ENCODE data around the gene MAP3K5.
"Not testable (repeated sequence)": the region's sequence is repeated elsewhere in the genome, so short reads cannot be mapped to it uniquely, and the experiment has no call there.

MAP3K5 gene

DNA sequence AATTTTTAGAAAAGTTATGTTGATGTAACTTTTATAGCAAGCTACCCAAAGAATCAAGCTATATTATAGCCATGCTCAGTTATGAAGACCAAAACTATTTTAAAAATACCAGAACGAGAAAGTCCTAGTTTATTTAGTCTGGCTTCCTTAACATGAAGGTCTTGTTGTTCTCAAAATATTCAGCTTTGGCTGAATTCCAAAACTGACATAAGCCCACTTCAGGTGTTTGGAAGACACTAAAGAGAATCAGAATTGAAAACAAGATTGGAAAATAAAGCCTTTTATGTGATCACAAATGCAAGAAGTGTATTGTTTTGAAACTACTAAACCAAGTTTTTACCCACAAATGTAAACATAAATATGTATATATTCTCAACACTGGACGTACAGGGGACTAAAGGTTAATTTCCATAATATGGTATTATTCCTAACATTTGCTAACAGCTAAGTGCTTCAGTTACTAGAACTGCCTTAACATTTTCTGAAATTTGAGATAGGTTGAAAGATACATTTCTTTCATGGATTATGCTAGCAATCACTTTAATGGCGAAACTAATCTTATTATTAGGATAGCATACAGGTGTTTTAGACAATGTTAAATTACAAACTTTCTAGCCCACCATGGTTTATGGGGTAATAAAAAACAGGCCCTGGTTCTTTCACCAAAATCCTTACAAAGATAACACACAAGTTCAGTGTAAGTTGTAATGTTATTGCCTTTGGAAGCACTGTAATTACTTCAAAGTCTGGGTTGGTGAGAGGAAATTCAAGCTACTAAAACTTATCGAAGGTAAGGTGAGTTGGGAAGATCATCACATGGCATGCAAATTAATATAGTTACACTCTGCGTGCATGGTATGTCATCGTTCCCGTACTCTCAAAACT lies 1.6 kb downstream of the MAP3K5 start:
- no peak for DNase-seq

GRCh38 chr6:136789440-136789839 lies 2.8 kb downstream of the MAP3K5 start:
- not testable (repeated sequence) for DNase-seq

- peak; percentile 87 for DNase-seq
Observed at GRCh38 chr6:136788069-136788902, 4.0 kb downstream of the MAP3K5 start.

DNA sequence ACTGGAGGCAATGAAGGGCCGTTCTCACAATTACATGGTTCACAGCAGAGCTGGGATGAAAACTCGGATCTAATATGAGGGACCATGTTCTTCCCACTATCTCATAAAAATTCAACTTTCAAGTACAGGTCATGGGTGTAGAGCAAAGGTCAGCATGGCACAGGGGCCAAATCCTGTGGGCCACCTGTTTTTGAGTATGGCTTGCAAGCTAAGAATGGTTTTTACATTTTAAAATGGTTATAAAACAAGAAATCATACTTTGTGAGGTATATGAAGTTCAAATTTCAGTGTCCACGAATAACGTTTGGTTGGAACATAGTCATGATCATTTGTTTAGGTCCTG lies 4.6 kb downstream of the MAP3K5 start:
- no peak for DNase-seq

DNA sequence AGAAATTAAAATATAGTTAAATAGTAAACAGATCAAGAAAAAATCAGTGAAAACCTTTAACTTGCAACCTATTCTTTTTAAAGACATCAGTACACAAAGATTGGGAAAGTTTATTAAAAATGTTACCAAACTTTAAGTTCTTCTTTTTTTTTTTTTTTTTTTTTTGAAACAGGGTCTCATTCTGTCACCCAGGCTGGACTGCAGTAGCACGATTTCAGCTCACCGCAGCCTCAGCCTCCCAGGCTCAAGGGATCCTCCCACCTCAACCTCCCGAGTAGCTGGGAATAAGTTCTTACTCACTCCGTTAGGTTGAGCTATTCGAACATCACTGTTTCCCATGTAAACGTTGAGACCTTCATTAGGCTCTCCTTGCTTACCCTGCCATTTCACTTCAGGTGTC lies 5.6 kb downstream of the MAP3K5 start:
- no peak for DNase-seq

- no peak for DNase-seq
Observed at GRCh38 chr6:136784910-136785746, 7.1 kb downstream of the MAP3K5 start.

DNA sequence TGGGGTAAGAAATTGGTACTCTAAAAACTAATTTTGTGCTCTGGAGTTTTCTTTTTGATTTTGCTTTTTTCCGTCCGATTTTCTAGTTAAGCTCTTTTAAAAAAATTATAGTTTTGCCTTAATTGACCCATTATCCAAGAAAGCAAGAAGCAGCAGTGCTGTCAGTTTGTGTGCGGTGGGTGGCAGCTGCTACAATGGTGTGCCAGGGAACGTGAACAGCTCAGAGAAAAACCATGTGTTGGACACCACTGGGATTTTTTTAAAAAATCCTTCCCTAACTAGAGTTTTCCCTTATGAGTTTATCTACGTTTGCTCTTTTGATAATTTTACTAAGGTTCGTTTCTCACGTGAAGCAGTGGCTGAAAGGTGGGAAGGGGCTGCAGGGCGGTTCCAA lies 8.0 kb downstream of the MAP3K5 start:
- no peak for DNase-seq

DNA sequence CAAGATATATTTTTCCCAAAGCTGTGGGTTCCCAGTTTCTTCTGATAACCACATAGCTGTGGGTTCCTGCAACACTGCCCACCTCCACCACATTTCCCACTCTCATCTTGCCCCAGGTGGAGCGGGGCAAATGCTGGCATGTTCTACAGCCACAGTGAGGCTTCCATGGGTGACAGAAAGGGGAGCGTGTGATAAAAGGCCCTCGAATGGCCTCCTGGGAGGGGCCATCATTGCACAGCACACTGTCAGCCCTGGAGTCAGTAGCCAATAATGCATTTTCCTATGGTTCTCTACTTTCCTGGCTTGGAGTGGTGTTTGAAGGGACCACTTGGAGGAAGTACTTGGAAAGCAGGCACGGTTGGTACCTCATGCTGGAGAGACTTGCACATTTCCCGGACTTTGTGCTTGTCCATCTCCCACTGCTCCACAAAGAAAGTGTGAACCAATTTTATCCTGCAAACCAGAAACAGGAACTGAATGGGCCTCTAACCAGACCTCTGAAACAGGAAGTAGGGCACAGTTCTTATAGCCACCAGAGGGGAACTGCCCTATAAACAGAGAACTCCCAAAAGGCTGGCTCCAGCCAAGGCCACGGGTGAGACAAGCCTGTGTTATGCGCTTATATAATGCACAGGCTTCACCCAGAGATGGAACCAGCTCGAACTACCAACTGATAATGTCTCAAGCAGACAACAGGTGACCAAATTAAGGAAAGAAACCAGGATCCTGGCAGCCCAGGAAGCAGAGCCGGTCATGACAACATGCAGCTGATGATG lies 8.6 kb downstream of the MAP3K5 start:
- DNase-seq: no peak

GRCh38 chr6:136783021-136783420 lies 9.3 kb downstream of the MAP3K5 start:
- no peak for DNase-seq

GRCh38 chr6:136782021-136782770 lies 10.1 kb downstream of the MAP3K5 start:
- peak; percentile 60 for DNase-seq

- DNase-seq: no peak
Observed at GRCh38 chr6:136780972-136781371, 11.3 kb downstream of the MAP3K5 start.

GRCh38 chr6:136779682-136780081 lies 12.6 kb downstream of the MAP3K5 start:
- no peak for DNase-seq

DNA sequence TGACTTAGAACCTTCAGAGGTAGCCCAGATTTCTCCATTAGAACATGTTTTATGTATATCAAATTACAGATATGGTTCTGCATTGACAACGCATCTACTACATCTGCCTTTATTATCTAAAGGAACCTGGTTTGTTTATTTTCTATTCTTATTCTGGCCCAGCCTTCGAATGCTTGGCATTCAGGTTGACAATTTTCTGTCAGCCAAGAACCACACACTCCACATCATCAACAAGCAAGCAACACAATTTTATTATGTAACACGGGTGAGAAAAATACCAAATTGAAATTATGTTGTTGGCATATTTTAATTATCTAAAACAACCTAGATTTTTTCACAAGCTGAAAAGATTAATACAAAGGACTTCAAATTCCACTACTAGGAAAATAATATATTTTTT lies 14.6 kb downstream of the MAP3K5 start:
- DNase-seq: no peak

- peak; percentile 63 for DNase-seq
Observed at GRCh38 chr6:136775548-136775947, 16.7 kb downstream of the MAP3K5 start.

DNA sequence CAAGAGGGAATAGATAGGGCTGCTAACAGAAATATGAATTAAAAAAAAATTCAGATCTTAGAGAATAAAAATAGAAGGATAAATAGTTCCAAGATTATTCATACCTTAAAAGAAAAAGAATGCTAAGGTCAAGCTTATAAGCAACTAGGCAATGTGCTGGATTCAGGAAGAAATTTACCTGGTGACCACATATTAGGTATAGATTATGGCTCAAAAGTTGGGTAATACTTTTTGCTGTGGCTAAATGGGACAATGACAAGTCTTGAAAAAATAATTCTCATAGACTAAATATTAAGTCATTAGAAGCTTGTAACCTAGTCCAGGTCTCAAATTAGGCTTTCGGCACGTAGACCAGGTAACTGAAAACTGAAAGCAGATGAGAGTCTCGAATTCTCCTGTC lies 17.2 kb downstream of the MAP3K5 start:
- DNase-seq: no peak

DNA sequence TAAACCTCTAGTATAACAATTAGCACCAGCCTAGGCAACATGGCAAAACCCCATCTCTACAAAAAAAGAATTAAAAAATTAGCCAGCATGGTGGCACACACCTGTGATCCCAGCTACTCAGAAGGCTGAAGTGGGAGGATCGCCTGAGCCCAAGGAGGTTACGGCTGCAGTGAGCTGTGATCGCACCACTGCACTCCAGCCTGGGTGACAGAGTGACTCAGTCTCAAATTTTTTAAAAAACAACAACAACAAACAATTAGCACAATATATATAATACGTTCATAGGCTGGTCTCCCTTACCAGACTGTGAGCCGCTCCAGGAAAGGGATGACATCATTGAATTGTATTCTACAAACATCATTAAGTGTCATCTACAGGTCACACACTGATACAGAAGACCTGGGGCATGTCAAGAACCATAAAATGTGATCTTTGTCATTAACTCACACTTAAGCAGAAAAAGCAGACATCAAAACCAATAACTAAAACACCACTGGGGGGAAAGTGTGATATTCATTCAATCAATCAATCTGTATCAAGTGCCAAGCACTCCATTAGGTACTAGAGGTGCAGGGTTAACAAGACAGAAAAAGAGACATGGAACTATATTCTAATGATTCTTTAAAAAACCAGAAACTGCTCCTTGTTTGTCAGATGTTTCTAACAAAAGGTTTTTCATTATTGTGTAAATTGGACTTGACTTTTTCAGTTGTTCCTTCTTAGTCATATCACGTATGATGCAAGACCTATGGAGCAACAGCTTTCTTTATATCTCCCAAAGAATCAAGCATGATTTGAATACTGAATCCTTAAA lies 17.8 kb downstream of the MAP3K5 start:
- DNase-seq: peak; percentile 67

DNA sequence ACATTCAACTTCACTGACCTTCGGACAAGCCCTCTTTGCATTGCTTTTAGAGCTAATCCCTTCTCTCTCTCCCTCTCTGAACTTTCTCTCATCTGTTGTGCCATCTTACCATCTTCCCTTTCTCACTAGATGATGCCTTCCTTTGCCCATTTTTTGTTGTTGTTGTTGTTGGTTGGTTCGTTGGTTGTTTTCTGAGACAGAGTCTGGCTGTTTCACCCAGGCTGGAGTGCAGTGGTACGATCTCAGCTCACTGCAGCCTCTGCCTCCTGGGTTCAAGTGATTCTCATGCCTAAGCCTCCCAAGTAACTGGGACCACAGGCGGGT lies 18.8 kb downstream of the MAP3K5 start:
- DNase-seq: no peak

- no peak for DNase-seq
Observed at GRCh38 chr6:136772685-136773472, 19.4 kb downstream of the MAP3K5 start.

GRCh38 chr6:136771306-136771705 lies 21.0 kb downstream of the MAP3K5 start:
- no peak for DNase-seq

DNA sequence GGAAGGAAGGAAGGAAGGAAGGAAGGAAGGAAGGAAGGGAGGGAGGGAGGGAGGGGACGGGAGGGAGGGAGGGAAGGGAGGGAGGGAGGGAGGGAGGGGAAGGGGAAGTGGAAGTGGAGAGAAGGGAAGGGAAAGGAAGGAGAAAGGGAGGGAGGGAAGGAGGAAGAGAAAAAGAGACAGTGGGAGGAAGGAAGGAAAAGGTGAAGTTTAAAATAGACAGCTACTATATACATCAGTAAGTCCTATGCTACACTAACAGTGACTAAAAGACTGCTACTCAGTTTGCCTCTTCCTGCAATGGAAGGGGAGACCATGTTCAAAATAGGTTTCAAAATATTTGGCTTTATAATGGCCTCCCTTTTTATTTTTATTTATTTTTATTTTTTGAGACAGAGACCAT lies 22.5 kb downstream of the MAP3K5 start:
- DNase-seq: no peak

Data from fibroblast of skin of right quadriceps (primary cell).